Transverse colon (tissue), 4 donors: ENCODE measurements around the gene ANKS1A.
"Not testable (repeated sequence)": the region's sequence is repeated elsewhere in the genome, so short reads cannot be mapped to it uniquely, and the experiment has no call there.

ENCODE experiments used
- CTCF ChIP-seq, 5 experiments: fragments of 200-600 bp in 3 of 5; fragments of 450-650 bp in 2 of 5; sonication (generic) in 3 of 5; IDR thresholded peaks; 1 replicate in 2 of 5; 2 replicates in 3 of 5; pipeline ENCODE4 v1.5.1; 2016 to 2017; ENCODE audit warnings: antibody characterized with exemption in 5 of 5, inconsistent platforms in 3 of 5, mild to moderate bottlenecking in 2 of 5, moderate library complexity in 1 of 5
- POLR2A ChIP-seq: fragments of 450-650 bp; IDR thresholded peaks from one replicate; pipeline ENCODE4 v1.6.1; 2016; ENCODE audit warnings: antibody characterized with exemption, mild to moderate bottlenecking, moderate library complexity
- POLR2AphosphoS5 ChIP-seq, 3 donors: sonication (generic); formaldehyde crosslinking; IDR thresholded peaks; one replicate each; pipeline ENCODE4 v1.6.1; 2016; ENCODE audit warnings: antibody characterized with exemption in 3 of 3

DNA sequence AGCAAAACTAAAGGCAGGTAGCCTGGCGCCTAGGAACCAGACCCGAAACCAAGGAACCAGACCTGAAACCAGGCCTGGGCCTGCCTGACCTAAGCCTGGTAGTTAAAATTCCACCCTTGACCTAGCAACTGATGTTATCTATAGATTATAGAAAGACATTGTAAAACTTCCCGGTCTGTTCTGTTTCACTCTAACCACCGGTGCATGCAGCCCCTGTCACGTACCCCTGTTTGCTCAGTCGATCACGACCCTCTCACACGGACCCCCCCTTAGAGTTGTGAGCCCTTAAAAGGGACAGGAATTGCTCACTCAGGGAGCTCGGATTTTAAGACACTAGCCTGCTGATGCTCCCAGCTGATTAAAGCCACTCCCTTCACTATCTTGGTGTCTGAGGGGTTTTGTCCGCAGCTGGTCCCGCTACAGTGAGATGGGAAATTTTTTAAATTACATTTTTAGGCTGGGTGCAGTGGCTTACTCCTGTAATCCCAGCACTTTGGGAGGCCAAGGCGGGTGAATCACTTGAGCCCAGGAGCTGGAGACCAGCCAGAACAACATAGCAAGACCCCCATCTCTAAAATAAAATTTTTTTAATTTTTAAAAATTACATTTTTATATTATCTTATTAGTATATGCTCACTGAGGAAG, 115.0 kb downstream of the ANKS1A start:
- TF ChIP-seq CTCF (IDR thresholded peaks at IDR 0.05); POLR2A; POLR2AphosphoS5 (IDR thresholded peaks at IDR 0.05): not testable (repeated sequence)
